H9 (cell line): ENCODE measurements around the gene VPS4A. TPM values are rescaled to one million over a fixed set of nuclear protein-coding genes. Genes with fewer than 3 reads are reported as not detected.

Experiments
- DNase-seq: peaks from one replicate; pipeline ENCODE4 v3.0.0-alpha.2; 2017
- H2AFZ ChIP-seq: one replicate; pipeline ENCODE4 v1.6.1; 2013; ENCODE audit warnings: mild to moderate bottlenecking, low read length, control low read depth, moderate library complexity
- H2AK5ac ChIP-seq: 2 replicates; pipeline ENCODE4 v1.6.1; 2013; ENCODE audit warnings: low read length, control low read depth, mixed read lengths; ENCODE audit not compliant: insufficient read length
- H2BK120ac ChIP-seq: one replicate; pipeline ENCODE4 v1.6.1; 2013; ENCODE audit warnings: low read depth, mild to moderate bottlenecking, low read length, control low read depth, inconsistent platforms; ENCODE audit not compliant: poor library complexity, severe bottlenecking
- H2BK12ac ChIP-seq: 2 replicates; pipeline ENCODE4 v1.6.1; 2013; ENCODE audit warnings: low read length, control low read depth, mixed read lengths, low read depth; ENCODE audit not compliant: insufficient read length
- H2BK15ac ChIP-seq: 2 replicates; pipeline ENCODE4 v1.6.1; 2013; ENCODE audit warnings: low read depth, low read length, control low read depth
- H2BK20ac ChIP-seq: one replicate; pipeline ENCODE4 v1.6.1; 2013; ENCODE audit warnings: low read depth, mild to moderate bottlenecking, low read length, control low read depth, inconsistent platforms; ENCODE audit not compliant: poor library complexity, severe bottlenecking
- H2BK5ac ChIP-seq: 2 replicates; pipeline ENCODE4 v1.6.1; 2013; ENCODE audit warnings: low read length, control low read depth, mixed read lengths; ENCODE audit not compliant: insufficient read length
- H3K14ac ChIP-seq: 2 replicates; pipeline ENCODE4 v1.6.1; 2013; ENCODE audit warnings: low read length, control low read depth; ENCODE audit not compliant: insufficient read depth
- H3K18ac ChIP-seq: 2 replicates; pipeline ENCODE4 v1.6.1; 2013; ENCODE audit warnings: low read depth, mild to moderate bottlenecking, mixed read lengths, low read length, control low read depth; ENCODE audit not compliant: insufficient read length
- H3K23ac ChIP-seq: 2 replicates; pipeline ENCODE4 v1.6.1; 2013; ENCODE audit warnings: low read length, control low read depth, mixed read lengths, low read depth; ENCODE audit not compliant: insufficient read length
- H3K23me2 ChIP-seq: 2 replicates; pipeline ENCODE4 v1.6.1; 2013; ENCODE audit warnings: low read depth, mild to moderate bottlenecking, mixed read lengths, low read length, control low read depth; ENCODE audit not compliant: insufficient read length, poor library complexity, severe bottlenecking
- H3K27ac ChIP-seq: 2 replicates; pipeline ENCODE4 v1.5.1; 2013; ENCODE audit warnings: low read length, control low read depth, mixed read lengths, low read depth; ENCODE audit not compliant: insufficient read length
- H3K27me3 ChIP-seq: 2 replicates; pipeline ENCODE4 v1.6.1; 2013; ENCODE audit warnings: low read length, control low read depth, inconsistent platforms; ENCODE audit not compliant: insufficient read depth
- H3K4ac ChIP-seq: 2 replicates; pipeline ENCODE4 v1.6.1; 2013; ENCODE audit warnings: low read depth, mild to moderate bottlenecking, control low read depth, inconsistent platforms, low read length, moderate library complexity
- H3K4me1 ChIP-seq: 2 replicates; pipeline ENCODE4 v1.6.1; 2013; ENCODE audit warnings: low read length, control low read depth, inconsistent platforms; ENCODE audit not compliant: insufficient read depth
- H3K4me2 ChIP-seq: 2 replicates; pipeline ENCODE4 v1.6.1; 2013; ENCODE audit warnings: low read length, control low read depth, mixed read lengths; ENCODE audit not compliant: insufficient read length, insufficient read depth
- H3K56ac ChIP-seq: 2 replicates; pipeline ENCODE4 v1.6.1; 2013; ENCODE audit warnings: low read depth, mild to moderate bottlenecking, mixed read lengths, low read length, control low read depth; ENCODE audit not compliant: insufficient read length
- H3K79me1 ChIP-seq: 2 replicates; pipeline ENCODE4 v1.6.1; 2013; ENCODE audit warnings: low read depth, mild to moderate bottlenecking, moderate library complexity, low read length, control low read depth, inconsistent platforms; ENCODE audit not compliant: insufficient read depth, poor library complexity, severe bottlenecking
- H3K79me2 ChIP-seq: 2 replicates; pipeline ENCODE4 v1.6.1; 2013; ENCODE audit warnings: low read length, control low read depth, inconsistent platforms; ENCODE audit not compliant: insufficient read depth
- H3K9ac ChIP-seq: 2 replicates; pipeline ENCODE4 v1.6.1; 2013; ENCODE audit warnings: low read length, control low read depth, mixed read lengths; ENCODE audit not compliant: insufficient read length; ENCODE audit errors: extremely low read depth
- H3K9me3 ChIP-seq: one replicate; pipeline ENCODE4 v1.6.1; 2013; ENCODE audit warnings: low read depth, low read length, inconsistent platforms; ENCODE audit not compliant: control insufficient read depth
- H3T11ph ChIP-seq: one replicate; pipeline ENCODE4 v1.6.1; 2013; ENCODE audit warnings: mild to moderate bottlenecking, low read length, control low read depth, inconsistent platforms
- H4K20me1 ChIP-seq: one replicate; pipeline ENCODE4 v1.6.1; 2013; ENCODE audit not compliant: control insufficient read depth, insufficient read length, insufficient read depth
- H4K5ac ChIP-seq: 2 replicates; pipeline ENCODE4 v1.6.1; 2013; ENCODE audit warnings: low read depth, mild to moderate bottlenecking, mixed read lengths, low read length, control low read depth; ENCODE audit not compliant: insufficient read length
- H4K8ac ChIP-seq: replicated peaks from 2 replicates; pipeline ENCODE4 v1.6.1; 2013; ENCODE audit warnings: low read length, control low read depth, mixed read lengths, low read depth; ENCODE audit not compliant: insufficient read length
- H4K91ac ChIP-seq: 2 replicates; pipeline ENCODE4 v1.6.1; 2013; ENCODE audit warnings: low read depth, mild to moderate bottlenecking, moderate library complexity, mixed read lengths, low read length, control low read depth; ENCODE audit not compliant: insufficient read length
- H3K27ac Mint-ChIP-seq, 3 experiments: 2 replicates in 2 of 3; 3 replicates in 1 of 3; pipeline ENCODE4 v1.8.0; 2020 to 2021; ENCODE audit warnings: mixed read lengths in 3 of 3, mild to moderate bottlenecking in 1 of 3, moderate library complexity in 1 of 3
- H3K27me3 Mint-ChIP-seq: 2 replicates; pipeline ENCODE4 v1.8.0; 2021; ENCODE audit warnings: low read depth, mild to moderate bottlenecking, moderate library complexity, mixed read lengths
- H3K36me3 Mint-ChIP-seq, 3 experiments: 2 replicates in 2 of 3; 3 replicates in 1 of 3; pipeline ENCODE4 v1.8.0; 2020 to 2021; ENCODE audit warnings: low read depth in 3 of 3, mixed read lengths in 3 of 3; ENCODE audit not compliant: insufficient read depth in 1 of 3
- H3K4me1 Mint-ChIP-seq, 2 experiments: 2 replicates each; pipeline ENCODE4 v1.8.0; 2020; ENCODE audit warnings: mixed read lengths in 2 of 2
- H3K4me3 Mint-ChIP-seq, 2 experiments: 2 replicates in 1 of 2; 3 replicates in 1 of 2; pipeline ENCODE4 v1.8.0; 2020 to 2021; ENCODE audit warnings: mild to moderate bottlenecking in 2 of 2, mixed read lengths in 2 of 2, moderate library complexity in 1 of 2
- H3K9me3 Mint-ChIP-seq, 2 experiments: 2 replicates in 1 of 2; 3 replicates in 1 of 2; pipeline ENCODE4 v1.8.0; 2020; ENCODE audit warnings: mild to moderate bottlenecking in 2 of 2, mixed read lengths in 2 of 2, moderate library complexity in 1 of 2
- CTCF ChIP-seq: fragments of 200-600 bp; sonication (generic); conservative IDR thresholded peaks from 3 replicates; pipeline ENCODE4 v1.8.0; 2021; ENCODE audit warnings: antibody characterized with exemption, mild to moderate bottlenecking
- WGBS: extraction: QIAGEN DNeasy Blood & Tissue Kit; methylation state at CpG from one replicate; pipeline ENCODE4 v1.1.7; 2013; ENCODE audit warnings: missing lambda C conversion rate, low lambda C conversion rate, mixed read lengths; ENCODE audit not compliant: insufficient read length; ENCODE audit errors: extremely low coverage; 5-methylcytosine and 5-hydroxymethylcytosine counted together
- total RNA-seq: library from RNA; stranded (reverse); gene quantifications from 2 replicates; pipeline ENCODE4 v1.2.1, GENCODE V29; 2021

Gene VPS4A
- total RNA-seq, 1 experiment from 2014 or later: 27.1 TPM

GRCh38 chr16:69371564-69371963, 60.4 kb downstream of the VPS4A start:
- Histone ChIP-seq H3K4ac (no peak overlapping the region), H4K8ac (no peak overlapping the region), H3K4me1 (no peaks in the 10 kb centered on the region), H3K23ac (no peak overlapping the region), H3K23me2 (no peaks in the 10 kb centered on the region), H4K5ac (no peak overlapping the region), H4K91ac (no peak overlapping the region), H3K14ac (no peak overlapping the region), H2BK15ac (no peak overlapping the region), H2BK5ac (no peak overlapping the region), H3K27ac (no peak overlapping the region), H3K9ac (no peak overlapping the region), H3K56ac (no peak overlapping the region), H2AK5ac (no peak overlapping the region), H2BK120ac (no peak overlapping the region), H4K20me1 (no peaks in the 10 kb centered on the region), H3K18ac (no peak overlapping the region), H2BK20ac (no peak overlapping the region), H3K79me1 (peaks cover 3% of the 10 kb centered on the region), H2AFZ (no peak overlapping the region), H3K9me3 (no peaks in the 10 kb centered on the region), H2BK12ac (no peak overlapping the region), H3K27me3 (no peaks in the 10 kb centered on the region), H3K4me2 (no peak overlapping the region), H3K79me2 (no peaks in the 10 kb centered on the region), H3T11ph (no peak overlapping the region)
- H3K4me3 Mint-ChIP-seq: no peak overlapping the region
- no CpG with 5 or more reads among the region's 2 CpGs for WGBS
- no peaks in the 10 kb centered on the region for H3K9me3 Mint-ChIP-seq
- no peak overlapping the region; a peak in 2 of 7 replicates for H3K27ac Mint-ChIP-seq
- no peak for TF ChIP-seq CTCF
- no peaks in the 10 kb centered on the region for H3K27me3 Mint-ChIP-seq
- H3K4me1 Mint-ChIP-seq: no peaks in the 10 kb centered on the region
- no peak for DNase-seq
- peaks cover 32 to 68% (median 59%) of the 10 kb centered on the region in 3 experiments; a peak in 6 of 7 replicates for H3K36me3 Mint-ChIP-seq
